Frontal cortex (tissue), 4 donors: ENCODE measurements around the gene KCNC3. TPM values are rescaled to one million over a fixed set of nuclear protein-coding genes. Genes with fewer than 3 reads are reported as not detected.

Experiments used
- DNase-seq, 2 donors: peaks; one replicate each; pipeline ENCODE4 v3.0.0; 2012; ENCODE audit warnings: low spot score in 2 of 2
- FAIRE-seq: peaks from 2 replicates; lab custom pipeline; 2012; peaks lifted over from hg19 to GRCh38; lab: Jason Lieb, UNC
- total RNA-seq: library from RNA; depleted of rRNA; stranded (reverse); fragments of >200 nt; gene quantifications from one replicate; pipeline ENCODE4 v1.2.3, GENCODE V29; 2014
- donor health status: control.
- donor health status: control.
- donor health status: control.

Gene KCNC3
- total RNA-seq, 1 donor from 2014 or later, result 1.2 TPM

GRCh38 chr19:50314724-50315708, 14.2 kb downstream of the KCNC3 start:
- no peak for FAIRE-seq
- DNase-seq, result no peak

- FAIRE-seq, result no peak
- DNase-seq, result no peak
These were observed 15.2 kb downstream of the KCNC3 start for GRCh38 chr19:50313812-50314536.

- DNase-seq (no peak), FAIRE-seq (no peak)
These were observed 16.0 kb downstream of the KCNC3 start for GRCh38 chr19:50312967-50313811.

GRCh38 chr19:50311723-50312635, 17.2 kb downstream of the KCNC3 start:
- DNase-seq, result no peak
- no peak for FAIRE-seq

- FAIRE-seq (no peak), DNase-seq (no peak)
These were observed 18.3 kb downstream of the KCNC3 start for GRCh38 chr19:50310759-50311465.

GRCh38 chr19:50309396-50310125, 19.6 kb downstream of the KCNC3 start:
- FAIRE-seq, result no peak
- DNase-seq, result no peak

- no peak for DNase-seq
- no peak for FAIRE-seq
These were observed 20.2 kb downstream of the KCNC3 start for GRCh38 chr19:50308991-50309390.

GRCh38 chr19:50303558-50303957, 25.6 kb downstream of the KCNC3 start:
- no peak for DNase-seq
- no peak for FAIRE-seq

GRCh38 chr19:50301607-50301971, 27.6 kb downstream of the KCNC3 start:
- DNase-seq (no peak), FAIRE-seq (no peak)

GRCh38 chr19:50300814-50301606, 28.2 kb downstream of the KCNC3 start:
- DNase-seq (no peak), FAIRE-seq (no peak)

- DNase-seq (no peak), FAIRE-seq (no peak)
These were observed 29.1 kb downstream of the KCNC3 start for GRCh38 chr19:50300051-50300450.

- no peak for DNase-seq
- FAIRE-seq, result no peak
These were observed 35.7 kb downstream of the KCNC3 start for GRCh38 chr19:50293263-50294004.

- FAIRE-seq, result no peak
- DNase-seq, result no peak
These were observed 36.9 kb downstream of the KCNC3 start for GRCh38 chr19:50292216-50292827.

- DNase-seq (no peak), FAIRE-seq (no peak)
These were observed 38.4 kb downstream of the KCNC3 start for GRCh38 chr19:50290775-50291174.

- FAIRE-seq (no peak), DNase-seq (no peak)
These were observed 39.2 kb downstream of the KCNC3 start for GRCh38 chr19:50290011-50290410.

GRCh38 chr19:50288954-50289353, 40.2 kb downstream of the KCNC3 start:
- no peak for FAIRE-seq
- DNase-seq, result no peak
